Natural killer cell (primary cell): ENCODE data around the gene ATP10D. TPM values are rescaled to one million over a fixed set of nuclear protein-coding genes. Genes with fewer than 3 reads are reported as not detected.

Source experiments
- total RNA-seq, 4 donors: library from RNA; stranded (reverse); fragments of 120-200 nt in 1 of 4; gene quantifications; one replicate each; pipeline versions ENCODE4 v1.2.3 to v1.2.4, GENCODE V29; 2013 to 2022

Gene ATP10D
- total RNA-seq, 3 donors from 2014 or later (not counting 1 experiment from before 2014, with no cell fraction given) = 19.8 to 79.3 (median 28.0) TPM

Other genes starting within 250 kb of the ATP10D start
- gene COMMD8, start 21.6 kb upstream of the ATP10D start, total RNA-seq = 10 to 100 TPM; 12.3 to 19.6 (median 13.1) TPM